ENCODE measurements around the gene ZNF775.

Gene ZNF775

GRCh38 chr7:150368884-150369747 is 10.0 kb upstream of the ZNF775 start:
- DNase-seq (ENCODE audit: low spot score): peak; percentile 89

GRCh38 chr7:150369748-150370501 is 9.2 kb upstream of the ZNF775 start:
- DNase-seq (ENCODE audit: low spot score): no peak

DNA sequence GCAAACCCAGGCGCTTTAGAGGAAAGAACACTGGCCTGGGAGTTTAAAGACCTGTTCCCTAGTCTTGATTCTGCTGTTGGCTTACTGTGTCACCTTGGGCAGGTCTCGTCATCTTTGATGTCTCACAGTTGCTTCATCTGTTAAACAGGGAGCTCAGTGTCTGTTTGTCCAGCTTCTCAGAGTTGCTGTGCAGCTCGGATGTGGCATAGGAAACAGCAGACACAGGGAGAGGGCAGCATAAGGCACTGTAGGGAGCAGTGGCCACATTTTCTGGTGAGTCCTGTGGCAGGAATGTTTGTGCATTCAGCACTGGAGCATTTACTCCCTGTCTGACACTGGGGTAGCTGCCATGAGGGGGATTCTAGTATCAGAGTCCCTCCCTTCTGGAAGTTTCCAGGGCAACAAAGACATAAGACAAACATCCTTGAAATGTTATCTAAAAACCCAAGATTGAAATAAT is 8.5 kb upstream of the ZNF775 start:
- DNase-seq (ENCODE audit: low spot score): no peak

DNA sequence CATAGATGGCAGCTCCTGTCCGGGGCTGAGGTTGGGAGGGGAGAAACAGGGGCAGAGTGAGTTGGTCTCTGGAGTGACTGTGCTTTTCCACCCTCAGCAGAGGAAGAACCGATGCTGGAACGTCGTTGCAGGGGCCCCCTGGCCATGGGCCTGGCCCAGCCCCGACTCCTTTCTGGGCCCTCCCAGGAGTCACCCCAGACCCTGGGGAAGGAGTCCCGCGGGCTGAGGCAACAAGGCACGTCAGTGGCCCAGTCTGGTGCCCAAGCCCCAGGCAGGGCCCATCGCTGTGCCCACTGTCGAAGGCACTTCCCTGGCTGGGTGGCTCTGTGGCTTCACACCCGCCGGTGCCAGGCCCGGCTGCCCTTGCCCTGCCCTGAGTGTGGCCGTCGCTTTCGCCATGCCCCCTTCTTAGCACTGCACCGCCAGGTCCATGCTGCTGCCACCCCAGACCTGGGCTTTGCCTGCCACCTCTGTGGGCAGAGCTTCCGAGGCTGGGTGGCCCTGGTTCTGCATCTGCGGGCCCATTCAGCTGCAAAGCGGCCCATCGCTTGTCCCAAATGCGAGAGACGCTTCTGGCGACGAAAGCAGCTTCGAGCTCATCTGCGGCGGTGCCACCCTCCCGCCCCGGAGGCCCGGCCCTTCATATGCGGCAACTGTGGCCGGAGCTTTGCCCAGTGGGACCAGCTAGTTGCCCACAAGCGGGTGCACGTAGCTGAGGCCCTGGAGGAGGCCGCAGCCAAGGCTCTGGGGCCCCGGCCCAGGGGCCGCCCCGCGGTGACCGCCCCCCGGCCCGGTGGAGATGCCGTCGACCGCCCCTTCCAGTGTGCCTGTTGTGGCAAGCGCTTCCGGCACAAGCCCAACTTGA is 7.8 kb upstream of the ZNF775 start:
- DNase-seq (ENCODE audit: low spot score): no peak

DNA sequence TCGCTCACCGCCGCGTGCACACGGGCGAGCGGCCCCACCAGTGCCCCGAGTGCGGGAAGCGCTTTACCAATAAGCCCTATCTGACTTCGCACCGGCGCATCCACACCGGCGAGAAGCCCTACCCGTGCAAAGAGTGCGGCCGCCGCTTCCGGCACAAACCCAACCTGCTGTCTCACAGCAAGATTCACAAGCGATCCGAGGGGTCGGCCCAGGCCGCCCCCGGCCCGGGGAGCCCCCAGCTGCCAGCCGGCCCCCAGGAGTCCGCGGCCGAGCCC is 7.2 kb upstream of the ZNF775 start:
- no peak for DNase-seq (ENCODE audit: low spot score)

DNA sequence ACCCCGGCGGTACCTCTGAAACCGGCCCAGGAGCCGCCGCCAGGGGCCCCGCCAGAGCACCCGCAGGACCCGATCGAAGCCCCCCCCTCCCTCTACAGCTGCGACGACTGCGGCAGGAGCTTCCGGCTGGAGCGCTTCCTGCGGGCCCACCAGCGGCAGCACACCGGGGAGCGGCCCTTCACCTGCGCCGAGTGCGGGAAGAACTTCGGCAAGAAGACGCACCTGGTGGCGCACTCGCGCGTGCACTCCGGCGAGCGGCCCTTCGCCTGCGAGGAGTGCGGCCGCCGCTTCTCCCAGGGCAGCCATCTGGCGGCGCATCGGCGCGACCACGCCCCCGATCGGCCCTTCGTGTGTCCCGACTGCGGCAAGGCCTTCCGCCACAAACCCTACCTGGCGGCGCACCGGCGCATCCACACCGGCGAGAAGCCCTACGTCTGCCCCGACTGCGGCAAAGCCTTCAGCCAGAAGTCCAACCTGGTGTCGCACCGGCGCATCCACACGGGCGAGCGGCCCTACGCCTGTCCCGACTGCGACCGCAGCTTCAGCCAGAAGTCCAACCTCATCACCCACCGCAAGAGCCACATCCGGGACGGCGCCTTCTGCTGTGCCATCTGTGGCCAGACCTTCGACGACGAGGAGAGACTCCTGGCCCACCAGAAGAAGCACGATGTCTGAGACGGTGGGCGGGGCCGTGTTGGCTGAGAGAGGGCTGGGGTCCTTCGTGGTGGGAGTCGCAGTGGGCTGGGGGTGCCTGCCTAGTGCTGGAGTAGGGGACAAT is 6.7 kb upstream of the ZNF775 start:
- DNase-seq (ENCODE audit: low spot score): no peak

GRCh38 chr7:150373049-150373801 is 5.9 kb upstream of the ZNF775 start:
- DNase-seq (ENCODE audit: low spot score): no peak

- DNase-seq (ENCODE audit: low spot score): no peak
Measured at GRCh38 chr7:150374026-150374425, 5.1 kb upstream of the ZNF775 start.

GRCh38 chr7:150374472-150374871 is 4.7 kb upstream of the ZNF775 start:
- no peak for DNase-seq (ENCODE audit: low spot score)

DNA sequence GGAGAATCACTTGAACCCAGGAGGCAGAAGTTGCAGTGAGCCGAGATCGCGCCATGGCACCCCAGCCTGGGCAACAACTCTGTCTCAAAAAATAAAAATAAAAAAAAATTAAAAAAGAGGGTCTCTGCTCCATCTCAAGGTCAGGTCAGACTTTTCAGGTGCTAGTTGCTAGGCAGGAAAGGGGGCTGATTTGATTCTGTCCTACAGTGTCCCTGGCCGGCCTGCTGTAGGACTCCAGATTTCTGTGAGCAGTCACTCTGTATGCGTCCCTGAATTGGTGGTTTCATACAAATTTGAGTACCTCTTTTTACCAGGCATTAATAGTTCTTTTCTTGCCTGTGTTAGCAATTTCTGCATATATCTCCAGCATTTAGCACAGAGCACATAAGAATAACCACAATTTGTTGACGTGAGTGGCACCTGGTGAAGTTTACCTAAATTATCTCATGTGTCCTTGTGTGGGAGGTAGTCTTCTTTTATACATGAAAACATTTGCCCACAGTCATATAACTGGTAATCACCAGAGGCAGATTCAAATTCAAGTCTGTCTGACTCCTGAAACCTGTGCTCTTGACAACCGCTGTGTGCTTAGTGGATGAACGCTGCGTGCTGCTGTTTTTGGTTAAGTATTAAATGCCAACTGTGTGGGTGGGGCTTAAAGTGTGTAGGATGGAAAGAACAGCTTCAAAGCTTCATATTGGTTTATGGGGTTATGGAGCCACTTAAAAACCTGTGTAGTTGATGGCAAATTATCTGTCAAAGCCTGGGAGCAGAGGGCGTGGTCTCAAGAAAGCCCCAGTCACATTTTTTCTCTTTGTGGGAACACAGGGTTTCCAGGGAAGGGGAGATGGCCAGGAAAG is 3.2 kb upstream of the ZNF775 start:
- DNase-seq (ENCODE audit: low spot score): no peak

DNA sequence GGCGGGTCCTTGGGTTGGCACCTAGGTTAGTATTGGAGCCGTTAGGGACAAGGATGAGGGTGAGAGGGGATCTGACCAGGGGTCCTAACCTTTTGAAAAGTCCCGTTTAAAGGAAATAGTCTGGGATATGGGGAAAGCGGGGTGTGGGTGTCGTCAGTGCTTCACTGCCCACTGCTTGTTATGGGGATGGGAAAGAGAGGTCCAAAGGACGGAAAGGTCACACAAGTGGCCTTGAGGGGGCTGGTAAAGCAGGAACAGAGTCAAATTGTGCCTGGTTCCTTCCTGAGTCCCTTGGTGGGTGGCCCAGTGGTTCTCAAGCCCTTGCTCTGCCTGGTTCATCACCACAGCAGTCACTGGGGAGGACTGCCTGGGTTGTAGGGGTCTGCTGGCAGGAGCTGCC is 2.6 kb upstream of the ZNF775 start:
- no peak for DNase-seq (ENCODE audit: low spot score)

- no peak for DNase-seq (ENCODE audit: low spot score)
Measured at GRCh38 chr7:150377196-150377595, 1.9 kb upstream of the ZNF775 start.

- no peak for DNase-seq (ENCODE audit: low spot score)
Measured at GRCh38 chr7:150377635-150378034, 1.5 kb upstream of the ZNF775 start.

- peak; percentile 72 for DNase-seq (ENCODE audit: low spot score)
Measured at GRCh38 chr7:150378115-150378852, 846 bp upstream of the ZNF775 start.

DNA sequence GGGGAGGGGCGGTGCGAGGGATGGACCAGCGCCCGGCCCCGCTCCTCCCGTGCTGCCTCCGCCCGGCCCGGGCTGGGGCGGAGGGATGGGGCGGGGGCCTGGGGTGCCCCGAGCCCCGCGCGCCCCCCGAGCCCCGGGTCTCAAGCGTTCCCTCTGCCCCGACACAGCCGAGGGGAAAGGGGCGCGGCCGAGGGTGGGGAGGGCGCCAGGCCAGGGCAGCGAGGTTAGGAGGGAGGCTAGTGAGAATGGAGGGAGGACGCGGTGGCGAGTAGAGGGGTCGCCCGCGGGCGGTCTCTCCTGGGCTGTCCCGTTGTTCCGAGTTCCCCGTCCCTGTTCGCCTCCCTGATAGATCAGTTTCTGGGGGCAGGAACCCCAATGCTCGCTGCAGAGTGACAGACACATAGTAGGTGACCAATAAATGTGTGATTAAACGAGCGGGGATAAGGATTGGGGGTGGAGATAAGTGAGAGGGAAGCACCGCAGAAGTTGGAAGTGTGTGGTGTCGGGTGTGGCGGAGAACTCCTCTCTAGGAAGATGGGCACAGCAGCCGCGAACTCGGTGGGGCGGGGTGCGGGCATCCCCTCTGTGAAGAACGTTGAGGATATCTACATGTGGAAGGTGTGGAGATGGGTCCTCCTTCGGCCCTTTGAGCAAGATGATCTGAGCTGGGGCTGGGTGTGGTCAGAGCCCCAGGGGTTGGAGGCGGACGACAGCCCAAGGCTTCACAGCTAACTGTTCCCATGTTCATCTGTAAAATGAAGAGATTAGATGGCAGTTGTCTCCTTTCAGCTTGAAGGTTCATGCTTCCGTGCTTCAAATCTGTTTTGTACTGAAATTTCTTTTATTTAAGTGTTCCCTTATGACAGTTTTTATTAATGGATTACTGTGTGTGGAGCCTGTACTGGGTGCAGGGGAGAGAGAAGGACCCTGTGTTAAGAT is 580 bp downstream of the ZNF775 start:
- peak; percentile 47 for DNase-seq (ENCODE audit: low spot score)

DNA sequence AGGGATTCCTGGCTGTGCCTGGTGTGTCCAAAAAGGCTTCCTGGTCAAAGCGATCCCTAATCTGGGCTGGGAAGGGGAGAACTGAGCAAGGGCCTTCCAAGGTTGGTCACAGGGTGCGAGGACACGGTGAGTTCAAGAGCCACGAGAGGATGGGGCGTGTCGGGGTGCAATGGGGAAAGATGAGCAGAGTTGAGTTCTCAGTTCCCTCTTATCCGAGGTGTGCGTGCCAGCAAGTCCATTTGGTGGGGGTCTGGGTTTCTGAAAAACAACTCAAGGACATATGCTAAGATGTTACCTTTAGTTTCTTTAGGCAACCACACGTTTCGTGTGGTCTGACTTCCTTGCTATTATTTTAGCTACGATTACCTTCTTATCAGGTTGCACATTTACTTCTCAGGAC is 1.3 kb downstream of the ZNF775 start:
- DNase-seq (ENCODE audit: low spot score): no peak

DNA sequence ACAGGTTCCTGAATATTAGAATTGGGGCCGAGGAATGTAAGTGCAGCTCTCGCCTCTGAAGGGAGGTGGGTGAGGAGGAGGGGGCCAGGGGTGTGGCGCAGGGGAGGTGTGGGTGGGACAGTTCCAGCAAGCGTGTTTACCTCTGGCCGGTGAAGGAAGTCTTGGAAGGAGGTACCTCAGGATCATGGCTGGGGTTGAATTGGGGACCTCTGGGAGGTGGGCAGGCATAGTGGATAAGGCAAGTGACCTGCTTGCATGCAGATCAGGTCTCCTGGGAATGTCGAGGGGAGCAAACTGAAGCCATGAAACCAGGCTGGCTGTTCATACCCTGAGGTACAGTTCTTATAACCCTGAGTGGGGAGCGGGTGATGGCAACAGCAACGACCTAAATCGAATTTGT is 2.0 kb downstream of the ZNF775 start:
- no peak for DNase-seq (ENCODE audit: low spot score)

- no peak for DNase-seq (ENCODE audit: low spot score)
Measured at GRCh38 chr7:150381785-150382122, 2.6 kb downstream of the ZNF775 start.

Measured in HuH-7.5 (cell line).